Neural cell (in vitro differentiated cells): Measurements from ENCODE around the gene TRERF1. TPM values are rescaled to one million over a fixed set of nuclear protein-coding genes. Genes with fewer than 3 reads are reported as not detected.

Experiments
- H2AFZ ChIP-seq: fragments of 200-600, 300-800 bp; sonication (generic), shearing (Covaris generic); 2 replicates; pipeline ENCODE4 v1.6.0; 2014; ENCODE audit warnings: low read depth, mild to moderate bottlenecking, antibody characterized with exemption, low read length, moderate library complexity
- H3F3A ChIP-seq: fragments of 200-600 bp; shearing (Covaris generic); 2 replicates; pipeline ENCODE4 v1.6.1; 2016; ENCODE audit warnings: mild to moderate bottlenecking, moderate library complexity, mixed read lengths, antibody characterized with exemption, low read length; ENCODE audit not compliant: insufficient read depth, poor library complexity, severe bottlenecking
- H3K27ac ChIP-seq: fragments of 200-600, 300-800 bp; sonication (generic), shearing (Covaris generic); 2 replicates; pipeline ENCODE4 v1.5.1; 2014; ENCODE audit warnings: mild to moderate bottlenecking, low read length, moderate library complexity
- H3K27me3 ChIP-seq: fragments of 300-800, 200-600 bp; sonication (generic), shearing (Covaris generic); 2 replicates; pipeline ENCODE4 v1.6.0; 2014; ENCODE audit warnings: mild to moderate bottlenecking, low read depth, low read length, moderate library complexity; ENCODE audit not compliant: insufficient read depth
- H3K36me3 ChIP-seq: fragments of 300-800, 200-600 bp; sonication (generic), shearing (Covaris generic); 2 replicates; pipeline ENCODE4 v1.5.1; 2014; ENCODE audit warnings: mild to moderate bottlenecking, antibody characterized with exemption, low read length, moderate library complexity; ENCODE audit not compliant: insufficient read depth
- H3K4me2 ChIP-seq: fragments of 300-800, 200-600 bp; sonication (generic), shearing (Covaris generic); 2 replicates; pipeline ENCODE4 v1.6.0; 2014; ENCODE audit warnings: mild to moderate bottlenecking, low read length
- H3K4me3 ChIP-seq: fragments of 300-800, 200-600 bp; sonication (generic), shearing (Covaris generic); 2 replicates; pipeline ENCODE4 v1.5.1; 2014; ENCODE audit warnings: mild to moderate bottlenecking, low read length, moderate library complexity
- H3K79me2 ChIP-seq: fragments of 200-600 bp; shearing (Covaris generic); replicated peaks from 2 replicates; pipeline ENCODE4 v1.6.0; 2014; ENCODE audit warnings: mild to moderate bottlenecking, low read length, moderate library complexity; ENCODE audit not compliant: insufficient read depth
- H3K9ac ChIP-seq: fragments of 300-800, 200-600 bp; sonication (generic), shearing (Covaris generic); 2 replicates; pipeline ENCODE4 v1.6.1; 2016; ENCODE audit warnings: mild to moderate bottlenecking, low read length, mixed read lengths
- H3K9me2 ChIP-seq: fragments of 200-600 bp; shearing (Covaris generic); 2 replicates; pipeline ENCODE4 v1.6.1; 2016; ENCODE audit warnings: mild to moderate bottlenecking, low read length, mixed read lengths; ENCODE audit not compliant: insufficient read depth
- H3K9me3 ChIP-seq: fragments of 200-600, 300-800 bp; sonication (generic), shearing (Covaris generic); 2 replicates; pipeline ENCODE4 v1.6.1; 2016; ENCODE audit warnings: mild to moderate bottlenecking, mixed run types, low read length, moderate library complexity, mixed read lengths
- H4K20me1 ChIP-seq: fragments of 200-600 bp; shearing (Covaris generic); 2 replicates; pipeline ENCODE4 v1.6.1; 2016; ENCODE audit warnings: mild to moderate bottlenecking, mixed run types; ENCODE audit not compliant: insufficient read depth
- EP300 ChIP-seq: fragments of 450-650 bp; conservative IDR thresholded peaks from 2 replicates; pipeline ENCODE4 v1.6.1; 2014; ENCODE audit warnings: antibody characterized with exemption, mild to moderate bottlenecking, moderate library complexity; ENCODE audit not compliant: poor library complexity, severe bottlenecking
- EZH2 ChIP-seq: fragments of 200-600, 300-800 bp; shearing (Covaris generic), sonication (generic); IDR thresholded peaks from 2 replicates; pipeline ENCODE4 v1.6.1; 2014; ENCODE audit warnings: antibody characterized with exemption, low read length, borderline replicate concordance, mild to moderate bottlenecking; ENCODE audit not compliant: insufficient read depth, poor library complexity, severe bottlenecking
- MXI1 ChIP-seq: fragments of 450-650 bp; conservative IDR thresholded peaks from 2 replicates; pipeline ENCODE4 v1.6.1; 2014; ENCODE audit warnings: antibody characterized with exemption, mild to moderate bottlenecking; ENCODE audit not compliant: poor library complexity, severe bottlenecking
- RAD21 ChIP-seq: fragments of 450-650 bp; conservative IDR thresholded peaks from 2 replicates; pipeline ENCODE4 v1.6.1; 2014; ENCODE audit warnings: antibody characterized with exemption, mild to moderate bottlenecking, moderate library complexity
- SMC3 ChIP-seq: fragments of 450-650 bp; conservative IDR thresholded peaks from 2 replicates; pipeline ENCODE4 v1.6.1; 2014; ENCODE audit warnings: antibody characterized with exemption, mild to moderate bottlenecking, moderate library complexity; ENCODE audit not compliant: poor library complexity
- polyA plus RNA-seq: library from polyadenylated mRNA; depleted of rRNA; stranded (reverse); fragments of >200 nt; gene quantifications from 2 replicates; pipeline ENCODE4 v1.2.3, GENCODE V29; 2014
- TF ChIP-seq, protein P1 (sequence below): fragments of 450-650 bp; IDR thresholded peaks from 2 replicates; pipeline ENCODE4 v1.5.1; 2014; ENCODE audit warnings: antibody characterized with exemption, mild to moderate bottlenecking, moderate library complexity; ENCODE audit not compliant: poor library complexity, severe bottlenecking
- TF ChIP-seq, protein P2 (sequence below): IDR thresholded peaks from 2 replicates; pipeline ENCODE4 v1.6.1; 2012; ENCODE audit warnings: borderline replicate concordance

Gene TRERF1
- polyA plus RNA-seq, 1 donor from 2014 or later, result 4.5 TPM

DNA sequence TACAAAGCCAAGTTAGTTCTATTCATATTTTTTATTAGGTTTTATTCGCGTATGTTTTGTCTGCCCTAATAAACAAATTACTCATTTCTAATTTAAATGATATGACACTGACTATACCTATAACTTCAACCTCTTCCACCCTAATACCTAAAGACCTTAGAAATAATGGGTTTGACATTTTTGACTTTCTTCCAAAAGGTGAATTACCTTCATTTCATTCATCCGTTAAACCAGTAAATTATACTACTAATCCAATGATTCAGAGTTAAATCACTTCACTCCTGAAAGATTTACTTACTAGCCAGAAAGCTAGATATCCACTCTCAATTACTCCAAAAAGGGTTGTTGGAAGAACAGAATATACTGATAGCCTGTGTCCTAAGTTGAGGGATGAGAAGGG lies 239.3 kb downstream of the TRERF1 start:
- no peaks in the 10 kb centered on the region for H3K36me3 ChIP-seq
- no peak overlapping the region for H3K27ac ChIP-seq
- no peaks in the 10 kb centered on the region for H4K20me1 ChIP-seq
- H2AFZ ChIP-seq, result no peak overlapping the region
- no peak overlapping the region for H3K4me3 ChIP-seq
- H3K79me2 ChIP-seq, result peaks cover 10% of the 10 kb centered on the region
- no peak overlapping the region for H3K9ac ChIP-seq
- H3K9me3 ChIP-seq, result no peaks in the 10 kb centered on the region
- TF ChIP-seq, protein P1, sequence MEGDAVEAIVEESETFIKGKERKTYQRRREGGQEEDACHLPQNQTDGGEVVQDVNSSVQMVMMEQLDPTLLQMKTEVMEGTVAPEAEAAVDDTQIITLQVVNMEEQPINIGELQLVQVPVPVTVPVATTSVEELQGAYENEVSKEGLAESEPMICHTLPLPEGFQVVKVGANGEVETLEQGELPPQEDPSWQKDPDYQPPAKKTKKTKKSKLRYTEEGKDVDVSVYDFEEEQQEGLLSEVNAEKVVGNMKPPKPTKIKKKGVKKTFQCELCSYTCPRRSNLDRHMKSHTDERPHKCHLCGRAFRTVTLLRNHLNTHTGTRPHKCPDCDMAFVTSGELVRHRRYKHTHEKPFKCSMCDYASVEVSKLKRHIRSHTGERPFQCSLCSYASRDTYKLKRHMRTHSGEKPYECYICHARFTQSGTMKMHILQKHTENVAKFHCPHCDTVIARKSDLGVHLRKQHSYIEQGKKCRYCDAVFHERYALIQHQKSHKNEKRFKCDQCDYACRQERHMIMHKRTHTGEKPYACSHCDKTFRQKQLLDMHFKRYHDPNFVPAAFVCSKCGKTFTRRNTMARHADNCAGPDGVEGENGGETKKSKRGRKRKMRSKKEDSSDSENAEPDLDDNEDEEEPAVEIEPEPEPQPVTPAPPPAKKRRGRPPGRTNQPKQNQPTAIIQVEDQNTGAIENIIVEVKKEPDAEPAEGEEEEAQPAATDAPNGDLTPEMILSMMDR, result no peak
- TF ChIP-seq MXI1 (no peak), EZH2 (no peak), SMC3 (no peak), EP300 (no peak), RAD21 (no peak)
- H3K27me3 ChIP-seq, result no peaks in the 10 kb centered on the region
- no peaks in the 10 kb centered on the region for H3K9me2 ChIP-seq
- no peak overlapping the region for H3K4me2 ChIP-seq
- peaks cover 4% of the 10 kb centered on the region for H3F3A ChIP-seq

DNA sequence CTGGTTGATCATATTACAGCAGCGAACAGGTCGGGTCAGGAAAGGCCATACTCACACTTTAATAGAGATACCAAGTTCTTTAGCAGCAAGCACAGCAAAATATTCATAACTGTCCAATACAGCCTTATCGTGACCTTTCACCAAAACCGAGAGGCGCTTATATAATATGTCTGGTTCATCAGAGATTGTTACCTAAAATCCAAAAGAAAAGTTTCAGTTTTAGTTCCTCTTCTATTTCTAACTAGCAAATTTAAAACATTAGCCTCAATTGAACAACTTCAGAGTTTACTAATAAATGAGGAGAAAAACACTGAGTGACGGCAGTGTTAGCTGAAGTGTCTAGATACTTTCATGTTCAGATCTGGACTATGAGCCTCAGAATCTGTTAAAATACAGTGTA lies 240.0 kb downstream of the TRERF1 start:
- H4K20me1 ChIP-seq, result no peaks in the 10 kb centered on the region
- H3K79me2 ChIP-seq, result peaks cover 3% of the 10 kb centered on the region
- H3F3A ChIP-seq, result no peaks in the 10 kb centered on the region
- no peaks in the 10 kb centered on the region for H3K27me3 ChIP-seq
- H3K9ac ChIP-seq, result no peak overlapping the region
- no peak overlapping the region for H3K27ac ChIP-seq
- H3K9me3 ChIP-seq, result no peaks in the 10 kb centered on the region
- no peak overlapping the region for H3K4me2 ChIP-seq
- H3K36me3 ChIP-seq, result no peaks in the 10 kb centered on the region
- no peak overlapping the region for H3K4me3 ChIP-seq
- no peak overlapping the region for H2AFZ ChIP-seq
- H3K9me2 ChIP-seq, result no peaks in the 10 kb centered on the region
- TF ChIP-seq EZH2 (no peak), SMC3 (no peak), RAD21 (no peak)
- TF ChIP-seq, protein P1, result no peak
- TF ChIP-seq, protein P2, sequence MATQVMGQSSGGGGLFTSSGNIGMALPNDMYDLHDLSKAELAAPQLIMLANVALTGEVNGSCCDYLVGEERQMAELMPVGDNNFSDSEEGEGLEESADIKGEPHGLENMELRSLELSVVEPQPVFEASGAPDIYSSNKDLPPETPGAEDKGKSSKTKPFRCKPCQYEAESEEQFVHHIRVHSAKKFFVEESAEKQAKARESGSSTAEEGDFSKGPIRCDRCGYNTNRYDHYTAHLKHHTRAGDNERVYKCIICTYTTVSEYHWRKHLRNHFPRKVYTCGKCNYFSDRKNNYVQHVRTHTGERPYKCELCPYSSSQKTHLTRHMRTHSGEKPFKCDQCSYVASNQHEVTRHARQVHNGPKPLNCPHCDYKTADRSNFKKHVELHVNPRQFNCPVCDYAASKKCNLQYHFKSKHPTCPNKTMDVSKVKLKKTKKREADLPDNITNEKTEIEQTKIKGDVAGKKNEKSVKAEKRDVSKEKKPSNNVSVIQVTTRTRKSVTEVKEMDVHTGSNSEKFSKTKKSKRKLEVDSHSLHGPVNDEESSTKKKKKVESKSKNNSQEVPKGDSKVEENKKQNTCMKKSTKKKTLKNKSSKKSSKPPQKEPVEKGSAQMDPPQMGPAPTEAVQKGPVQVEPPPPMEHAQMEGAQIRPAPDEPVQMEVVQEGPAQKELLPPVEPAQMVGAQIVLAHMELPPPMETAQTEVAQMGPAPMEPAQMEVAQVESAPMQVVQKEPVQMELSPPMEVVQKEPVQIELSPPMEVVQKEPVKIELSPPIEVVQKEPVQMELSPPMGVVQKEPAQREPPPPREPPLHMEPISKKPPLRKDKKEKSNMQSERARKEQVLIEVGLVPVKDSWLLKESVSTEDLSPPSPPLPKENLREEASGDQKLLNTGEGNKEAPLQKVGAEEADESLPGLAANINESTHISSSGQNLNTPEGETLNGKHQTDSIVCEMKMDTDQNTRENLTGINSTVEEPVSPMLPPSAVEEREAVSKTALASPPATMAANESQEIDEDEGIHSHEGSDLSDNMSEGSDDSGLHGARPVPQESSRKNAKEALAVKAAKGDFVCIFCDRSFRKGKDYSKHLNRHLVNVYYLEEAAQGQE, result no peak
